MG63 (cell line): ENCODE measurements around the gene MLH3. TPM values are rescaled to one million over a fixed set of nuclear protein-coding genes. Genes with fewer than 3 reads are reported as not detected.

ENCODE experiments used
- DNase-seq: peaks from one replicate; pipeline ENCODE4 v3.0.0-alpha.2; 2020
- H3K27me3 ChIP-seq: fragments of 250-450 bp; sonication (Bioruptor Pico); 2 replicates; pipeline ENCODE4 v1.5.1; 2020; ENCODE audit warnings: mild to moderate bottlenecking, moderate library complexity
- H3K36me3 ChIP-seq: fragments of 250-450 bp; sonication (Bioruptor Pico); 2 replicates; pipeline ENCODE4 v1.5.1; 2020; ENCODE audit warnings: mild to moderate bottlenecking, moderate library complexity
- H3K4me3 ChIP-seq: fragments of 250-450 bp; sonication (Bioruptor Pico); 2 replicates; pipeline ENCODE4 v1.5.1; 2020; ENCODE audit warnings: mild to moderate bottlenecking, moderate library complexity
- H3K9me3 ChIP-seq: fragments of 250-450 bp; sonication (Bioruptor Pico); 2 replicates; pipeline ENCODE4 v1.5.1; 2020; ENCODE audit warnings: mild to moderate bottlenecking, moderate library complexity
- total RNA-seq: library from RNA; depleted of rRNA; stranded (reverse); fragments of >200 nt; shearing (Covaris generic); gene quantifications from 2 replicates; pipeline ENCODE4 v1.2.3, GENCODE V29; 2014; ENCODE audit warnings: low replicate concordance; rRNA removed

Gene MLH3
- total RNA-seq, 1 experiment from 2014 or later, result 9.0 TPM

- Histone ChIP-seq H3K36me3 (no peaks in the 10 kb centered on the region), H3K9me3 (no peaks in the 10 kb centered on the region), H3K4me3 (no peak overlapping the region), H3K27me3 (no peaks in the 10 kb centered on the region)
- no peak for DNase-seq
Measured at GRCh38 chr14:74973003-74973653, 78.1 kb downstream of the MLH3 start.

DNA sequence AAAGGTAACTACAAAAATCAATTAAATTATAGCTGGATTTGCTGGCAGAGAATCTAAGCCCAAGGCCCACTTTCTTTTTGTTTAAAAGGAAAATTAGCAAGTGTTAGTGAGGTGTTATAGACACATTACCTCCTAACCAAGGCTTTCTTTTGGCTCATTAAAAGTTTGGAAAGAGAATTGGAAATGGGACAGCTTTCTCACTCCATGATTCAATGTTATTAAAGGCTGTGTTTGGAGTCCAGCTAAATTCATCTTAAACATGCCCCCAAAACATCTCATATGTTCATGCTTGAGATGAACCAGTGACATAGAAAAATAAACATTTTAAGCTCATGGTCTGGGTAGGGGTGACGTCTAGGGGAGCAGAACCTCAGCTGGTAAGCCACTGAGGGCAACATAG is 82.5 kb downstream of the MLH3 start:
- Histone ChIP-seq H3K9me3 (no peaks in the 10 kb centered on the region), H3K27me3 (no peaks in the 10 kb centered on the region), H3K4me3 (no peak overlapping the region), H3K36me3 (no peaks in the 10 kb centered on the region)
- no peak for DNase-seq

DNA sequence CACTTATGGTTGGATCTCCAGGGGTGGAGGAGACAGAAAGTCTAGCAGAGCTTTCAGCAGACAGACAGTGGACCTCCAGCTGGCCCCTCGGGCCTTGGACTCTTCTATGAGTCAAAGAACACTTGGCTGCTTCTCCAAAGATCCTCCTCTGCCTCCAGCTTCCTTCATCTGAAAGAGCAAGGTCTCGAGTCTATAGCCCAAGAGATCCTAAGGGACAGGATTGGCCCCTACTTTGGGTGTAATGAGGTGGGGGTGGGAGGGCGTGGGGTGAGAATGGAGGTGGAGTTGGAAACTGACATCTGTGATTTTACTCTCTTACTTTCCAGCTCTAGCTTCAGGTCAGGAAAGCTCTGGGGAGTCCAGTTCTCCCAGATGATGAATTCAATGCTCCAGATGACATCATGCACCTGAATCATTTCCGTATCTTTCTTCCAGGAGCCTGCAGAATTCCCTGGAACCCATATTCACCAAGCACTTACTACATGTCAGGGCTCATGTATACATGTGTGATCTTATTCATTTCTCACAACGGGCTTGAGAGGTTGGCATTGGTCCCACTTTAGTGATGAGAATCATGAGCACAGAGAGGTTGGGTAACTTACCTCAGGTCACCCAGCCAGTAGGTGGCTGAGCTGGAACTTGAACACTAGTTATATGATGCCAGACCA is 85.6 kb downstream of the MLH3 start:
- DNase-seq, result peak; percentile 26
- Histone ChIP-seq H3K4me3 (no peak overlapping the region), H3K9me3 (no peaks in the 10 kb centered on the region), H3K36me3 (no peaks in the 10 kb centered on the region), H3K27me3 (no peaks in the 10 kb centered on the region)

DNA sequence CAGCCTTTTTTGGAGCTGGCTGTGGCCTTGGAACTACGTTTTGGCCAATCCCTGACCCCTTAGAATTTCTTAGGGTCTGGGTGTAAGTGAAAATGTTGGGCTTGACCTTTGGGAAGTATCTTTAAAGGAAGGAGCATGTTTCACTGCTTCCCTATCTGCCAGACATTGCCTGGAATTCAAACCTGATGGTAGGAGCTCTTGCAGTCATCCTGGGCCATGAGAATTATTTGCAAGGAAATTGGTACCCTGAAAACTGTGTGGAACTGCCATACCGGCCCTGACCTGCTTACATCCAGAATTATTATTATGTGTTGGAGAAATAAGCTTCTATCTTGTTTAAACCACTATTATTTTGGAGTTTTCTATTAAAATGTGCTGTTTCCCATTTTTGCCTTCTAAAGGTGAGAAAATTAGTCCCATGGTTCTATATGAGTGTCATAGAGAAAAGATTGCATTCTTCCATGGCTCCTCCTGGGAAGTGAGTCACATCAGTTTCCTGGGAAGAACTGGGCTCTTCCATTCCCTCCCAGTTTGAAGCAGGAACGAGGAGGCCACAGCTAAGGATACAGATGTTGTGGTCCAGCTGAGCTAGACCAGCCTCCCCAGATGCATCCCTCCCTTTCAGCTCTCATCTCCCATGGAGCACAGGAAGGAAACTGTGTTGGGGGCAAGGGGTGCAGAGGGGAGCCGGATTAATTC is 86.3 kb downstream of the MLH3 start:
- Histone ChIP-seq H3K9me3 (no peaks in the 10 kb centered on the region), H3K27me3 (no peaks in the 10 kb centered on the region), H3K4me3 (no peak overlapping the region), H3K36me3 (no peaks in the 10 kb centered on the region)
- peak; percentile 76 for DNase-seq

Other genes starting within 250 kb of the MLH3 start
- not detected in 2 replicates for gene PROX2, start 175.3 kb downstream of the MLH3 start, total RNA-seq
- 38.7 and 52.6 TPM in 2 replicates for gene DLST, start 169.6 kb downstream of the MLH3 start, total RNA-seq
- 5.4 and 11.3 TPM in 2 replicates for gene RPS6KL1, start 128.2 kb downstream of the MLH3 start, total RNA-seq
- gene PGF, start 95.9 kb downstream of the MLH3 start, total RNA-seq, result 49.2 and 50.6 TPM in 2 replicates
- 48.2 and 87.3 TPM in 2 replicates for gene EIF2B2, start 48.5 kb downstream of the MLH3 start, total RNA-seq
- gene ACYP1, start 12.6 kb upstream of the MLH3 start, total RNA-seq, result 10.8 and 53.9 TPM in 2 replicates
- 0.99 TPM in 1 of 2 replicates, not detected in the other for gene ZC2HC1C, start 18.2 kb upstream of the MLH3 start, total RNA-seq
- 19.7 and 67.7 TPM in 2 replicates for gene NEK9, start 75.6 kb upstream of the MLH3 start, total RNA-seq
- gene TMED10, start 125.1 kb upstream of the MLH3 start, total RNA-seq, result 125 and 134 TPM in 2 replicates
- gene FOS, start 227.4 kb upstream of the MLH3 start, total RNA-seq, result 1.1 and 6.6 TPM in 2 replicates